ENCODE data around the gene SUDS3.

The SUDS3 gene

GRCh38 chr12:118436002-118436730 lies 59.8 kb downstream of the SUDS3 start:
- Histone ChIP-seq H3K9me3 (ENCODE audit: severe bottlenecking) (no peaks in the 10 kb centered on the region), H3K4me1 (ENCODE audit: insufficient read depth, poor library complexity, severe bottlenecking) (no peaks in the 10 kb centered on the region), H3K4me3 (ENCODE audit: severe bottlenecking) (no peak overlapping the region), H3K36me3 (ENCODE audit: low read depth) (no peaks in the 10 kb centered on the region), H3K27me3 (ENCODE audit: insufficient read depth, poor library complexity, severe bottlenecking) (no peaks in the 10 kb centered on the region), H3K27ac (ENCODE audit: poor library complexity, severe bottlenecking) (no peak overlapping the region)
- peak; percentile 19 for TF ChIP-seq CTCF (IDR thresholded peaks at IDR 0.05; ENCODE audit: poor library complexity, severe bottlenecking)
- DNase-seq (ENCODE audit: low spot score) (no peak), ATAC-seq (ENCODE audit: low read depth) (peak; percentile 31; the same call in 1 of the 3 replicates)

DNA sequence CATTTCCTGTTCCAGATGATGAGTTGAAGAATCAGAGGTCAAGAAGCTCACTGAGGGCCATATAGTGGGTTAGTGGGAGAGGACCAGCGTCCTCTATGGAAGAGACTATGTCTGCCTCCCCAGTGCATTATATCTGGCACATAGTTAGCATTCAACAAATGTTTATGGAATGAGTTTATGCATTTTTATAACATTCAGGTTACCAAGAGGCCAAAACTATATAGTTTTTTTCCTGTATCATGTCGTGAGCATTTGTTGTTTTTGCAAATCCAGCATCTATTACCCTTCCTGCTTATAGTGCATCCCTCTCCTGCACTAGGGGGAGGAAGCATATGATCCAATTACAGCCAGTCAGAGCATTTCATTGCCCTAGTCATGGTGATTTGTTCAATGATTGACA lies 60.6 kb downstream of the SUDS3 start:
- H3K36me3 ChIP-seq (ENCODE audit: low read depth): no peaks in the 10 kb centered on the region
- no peak overlapping the region for H3K27ac ChIP-seq (ENCODE audit: poor library complexity, severe bottlenecking)
- H3K9me3 ChIP-seq (ENCODE audit: severe bottlenecking): no peaks in the 10 kb centered on the region
- no peak for DNase-seq (ENCODE audit: low spot score)
- ATAC-seq (ENCODE audit: low read depth): no peak
- TF ChIP-seq CTCF (IDR thresholded peaks at IDR 0.05; ENCODE audit: poor library complexity, severe bottlenecking): no peak
- no peaks in the 10 kb centered on the region for H3K27me3 ChIP-seq (ENCODE audit: insufficient read depth, poor library complexity, severe bottlenecking)
- no peaks in the 10 kb centered on the region for H3K4me1 ChIP-seq (ENCODE audit: insufficient read depth, poor library complexity, severe bottlenecking)
- H3K4me3 ChIP-seq (ENCODE audit: severe bottlenecking): no peak overlapping the region

GRCh38 chr12:118439068-118439467 lies 62.7 kb downstream of the SUDS3 start:
- no peaks in the 10 kb centered on the region for H3K9me3 ChIP-seq (ENCODE audit: severe bottlenecking)
- no peak overlapping the region for H3K4me3 ChIP-seq (ENCODE audit: severe bottlenecking)
- no peaks in the 10 kb centered on the region for H3K36me3 ChIP-seq (ENCODE audit: low read depth)
- no peaks in the 10 kb centered on the region for H3K4me1 ChIP-seq (ENCODE audit: insufficient read depth, poor library complexity, severe bottlenecking)
- no peak for DNase-seq (ENCODE audit: low spot score)
- ATAC-seq (ENCODE audit: low read depth): no peak
- TF ChIP-seq CTCF (IDR thresholded peaks at IDR 0.05; ENCODE audit: poor library complexity, severe bottlenecking): no peak
- H3K27me3 ChIP-seq (ENCODE audit: insufficient read depth, poor library complexity, severe bottlenecking): no peaks in the 10 kb centered on the region
- no peak overlapping the region for H3K27ac ChIP-seq (ENCODE audit: poor library complexity, severe bottlenecking)

GRCh38 chr12:118446247-118446646 lies 69.9 kb downstream of the SUDS3 start:
- peak; percentile 14 for TF ChIP-seq CTCF (IDR thresholded peaks at IDR 0.05; ENCODE audit: poor library complexity, severe bottlenecking)
- no peaks in the 10 kb centered on the region for H3K9me3 ChIP-seq (ENCODE audit: severe bottlenecking)
- H3K36me3 ChIP-seq (ENCODE audit: low read depth): no peaks in the 10 kb centered on the region
- no peak overlapping the region for H3K4me3 ChIP-seq (ENCODE audit: severe bottlenecking)
- H3K27ac ChIP-seq (ENCODE audit: poor library complexity, severe bottlenecking): no peak overlapping the region
- ATAC-seq (ENCODE audit: low read depth) (no peak), DNase-seq (ENCODE audit: low spot score) (no peak)
- H3K27me3 ChIP-seq (ENCODE audit: insufficient read depth, poor library complexity, severe bottlenecking): no peaks in the 10 kb centered on the region
- H3K4me1 ChIP-seq (ENCODE audit: insufficient read depth, poor library complexity, severe bottlenecking): no peaks in the 10 kb centered on the region

DNA sequence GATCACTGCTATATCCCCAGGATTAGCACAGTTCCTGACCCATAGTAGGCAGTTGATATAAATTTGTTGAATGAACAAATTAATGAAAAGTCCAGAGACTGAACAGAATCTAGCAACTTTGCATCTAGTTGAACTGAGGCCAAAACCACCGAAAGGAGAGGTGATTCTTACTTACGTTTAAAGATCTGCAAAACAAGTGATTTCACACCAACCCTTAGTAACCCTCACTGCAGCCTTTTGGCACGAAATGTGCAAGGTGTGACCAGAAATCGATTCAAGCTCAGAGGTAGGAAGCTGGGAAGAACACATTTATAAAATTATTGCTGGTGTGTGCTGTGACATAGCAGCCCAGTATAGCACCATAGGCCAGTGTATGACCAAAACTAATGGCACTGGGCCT lies 70.8 kb downstream of the SUDS3 start:
- H3K27me3 ChIP-seq (ENCODE audit: insufficient read depth, poor library complexity, severe bottlenecking): no peaks in the 10 kb centered on the region
- H3K4me1 ChIP-seq (ENCODE audit: insufficient read depth, poor library complexity, severe bottlenecking): no peaks in the 10 kb centered on the region
- no peak overlapping the region for H3K27ac ChIP-seq (ENCODE audit: poor library complexity, severe bottlenecking)
- no peaks in the 10 kb centered on the region for H3K9me3 ChIP-seq (ENCODE audit: severe bottlenecking)
- ATAC-seq (ENCODE audit: low read depth): no peak
- no peak for TF ChIP-seq CTCF (IDR thresholded peaks at IDR 0.05; ENCODE audit: poor library complexity, severe bottlenecking)
- no peaks in the 10 kb centered on the region for H3K36me3 ChIP-seq (ENCODE audit: low read depth)
- H3K4me3 ChIP-seq (ENCODE audit: severe bottlenecking): no peak overlapping the region
- DNase-seq (ENCODE audit: low spot score): no peak
